ENCODE results near the gene RHOT1.
A peak's percentile ranks its signal among the peaks of the same experiment; 100 is the strongest.

DNA sequence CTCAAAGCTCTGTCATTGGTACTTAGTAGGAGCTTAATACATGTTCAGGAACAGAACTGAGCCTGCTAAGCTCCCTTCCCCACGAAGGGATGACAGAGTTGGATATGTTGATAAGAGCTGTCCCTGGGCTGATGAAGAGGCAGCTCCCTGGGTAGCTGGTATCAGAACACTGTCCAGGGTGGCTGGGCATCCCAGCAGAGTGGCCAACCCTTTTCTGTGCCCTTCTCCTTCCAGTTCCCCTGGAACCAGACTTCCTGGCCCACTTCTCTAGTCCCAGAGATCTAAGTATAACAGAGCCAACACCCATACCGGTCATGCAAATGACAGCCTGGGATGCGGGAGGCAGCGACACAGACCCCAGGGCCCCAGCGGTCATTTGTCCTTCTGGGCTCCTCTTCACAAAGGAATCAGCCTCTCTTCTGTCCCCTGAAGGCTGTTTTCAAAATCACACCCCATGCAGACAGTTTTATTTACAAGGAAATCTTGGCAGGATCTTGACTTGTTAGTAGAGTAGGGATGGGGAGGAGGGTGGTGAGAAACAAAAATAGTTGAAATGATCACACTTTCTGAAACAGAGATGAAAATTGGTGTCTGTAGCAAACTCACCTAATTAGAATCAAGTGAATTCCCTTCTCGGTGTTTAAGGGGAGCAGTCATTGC, 122.0 kb downstream of the RHOT1 start:
- TF ChIP-seq POLR2AphosphoS5 (IDR thresholded peaks at IDR 0.05; ENCODE audit: low read depth, low read length) (no peak), REST (IDR thresholded peaks at IDR 0.05; ENCODE audit: insufficient read depth in 1 of 2, low read depth in 2 of 2, low read length in 2 of 2) (0 out of 4 replicates have a peak, but pooled peaks of 1 of the 2 experiments have one; percentile 20), TAF1 (IDR thresholded peaks at IDR 0.05; ENCODE audit: borderline replicate concordance, insufficient read depth, low read length) (no peak), FOXP2 (optimal IDR thresholded peaks at IDR 0.05; ENCODE audit: borderline replicate concordance, extremely low read depth, extremely low read length, insufficient read depth) (no peak)

All from PFSK-1 (cell line).